ENCODE results near the gene RPP30. TPM values are rescaled to one million over a fixed set of nuclear protein-coding genes. Genes with fewer than 3 reads are reported as not detected.

The RPP30 gene
- total and polyA plus RNA-seq, 2 of the 13 experiments (the other 11 are each of a cell fraction or from before 2014, with no cell fraction given), result 27.1 to 65.0 TPM

DNA sequence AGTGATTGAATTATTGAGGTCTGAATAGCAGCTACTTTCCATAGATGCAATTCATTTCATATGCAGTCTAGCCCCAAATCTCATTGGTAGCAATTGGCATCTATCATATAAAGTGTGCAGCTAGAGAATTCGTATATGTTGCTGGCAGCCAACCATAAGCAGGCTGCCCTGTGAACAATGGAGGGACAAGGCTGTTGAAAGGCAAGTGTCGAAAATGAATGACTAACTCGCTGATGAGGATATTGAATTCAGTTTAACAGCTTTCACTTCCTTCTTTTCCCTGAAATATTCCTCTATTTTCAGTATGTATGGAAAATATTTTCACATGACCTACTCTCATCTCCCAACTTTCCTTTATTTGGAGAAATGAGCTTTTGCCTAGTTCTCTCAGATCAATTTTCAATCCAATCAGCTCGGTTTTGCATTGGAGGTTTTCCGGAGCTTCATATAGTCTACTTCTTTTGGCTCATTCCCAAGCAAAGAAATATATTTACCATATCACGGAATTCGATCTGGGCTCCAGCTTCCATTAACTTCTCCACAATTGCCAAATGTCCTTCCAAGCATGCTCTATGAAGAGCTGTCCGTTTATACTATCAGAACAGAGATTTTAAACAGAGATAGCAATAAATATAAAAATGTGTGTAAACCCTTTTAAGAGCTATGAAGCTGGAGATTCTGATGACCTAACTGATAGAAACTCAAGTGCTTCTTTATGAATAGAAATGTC lies 45.6 kb downstream of the RPP30 start:
- no peak for DNase-seq (ENCODE audit: low spot score)
- in situ Hi-C loops (cut with HindIII; ENCODE audit: extremely low pct_ligation_motif_present, low pct_unique_long_range_greater_than_20kb), result no loop called here
- Histone ChIP-seq H4K20me1 (ENCODE audit: insufficient read depth, low read length) (no peaks in the 10 kb centered on the region), H3K9ac (ENCODE audit: insufficient read depth, low read depth, low read length) (no peak overlapping the region), H3K36me3 (replicated peaks in 1 of 2; ENCODE audit: control insufficient read depth in 1 of 2, insufficient read depth in 2 of 2, low read length in 2 of 2) (peaks cover 1 to 9% of the 10 kb centered on the region in 2 experiments; a peak in 4 of 5 replicates), H3K27ac (ENCODE audit: extremely low read length, insufficient read depth, low read length) (no peak overlapping the region), H3K4me1 (ENCODE audit: insufficient read depth, low read length) (peaks cover 56% of the 10 kb centered on the region), H3K9me3 (ENCODE audit: low read length) (no peaks in the 10 kb centered on the region), H2AFZ (ENCODE audit: low read length) (no peak overlapping the region), H3K79me2 (ENCODE audit: insufficient read depth, low read length) (no peaks in the 10 kb centered on the region), H3K27me3 (ENCODE audit: control insufficient read depth in 1 of 2, insufficient read depth in 2 of 2, low read length in 2 of 2) (no peaks in the 10 kb centered on the region), H3K4me3 (replicated peaks in 1 of 3; ENCODE audit: insufficient read depth in 1 of 3, low read depth in 2 of 3, low read length in 3 of 3) (no peak overlapping the region), H3K4me2 (ENCODE audit: low read depth, low read length) (no peak overlapping the region)
- TF ChIP-seq, protein P1, sequence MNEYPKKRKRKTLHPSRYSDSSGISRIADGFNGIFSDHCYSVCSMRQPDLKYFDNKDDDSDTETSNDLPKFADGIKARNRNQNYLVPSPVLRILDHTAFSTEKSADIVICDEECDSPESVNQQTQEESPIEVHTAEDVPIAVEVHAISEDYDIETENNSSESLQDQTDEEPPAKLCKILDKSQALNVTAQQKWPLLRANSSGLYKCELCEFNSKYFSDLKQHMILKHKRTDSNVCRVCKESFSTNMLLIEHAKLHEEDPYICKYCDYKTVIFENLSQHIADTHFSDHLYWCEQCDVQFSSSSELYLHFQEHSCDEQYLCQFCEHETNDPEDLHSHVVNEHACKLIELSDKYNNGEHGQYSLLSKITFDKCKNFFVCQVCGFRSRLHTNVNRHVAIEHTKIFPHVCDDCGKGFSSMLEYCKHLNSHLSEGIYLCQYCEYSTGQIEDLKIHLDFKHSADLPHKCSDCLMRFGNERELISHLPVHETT (CRISPR knock-in tag; conservative IDR thresholded peaks at IDR 0.05), result no peak
- peak in 1 of 2 experiments; percentile 52; a peak in 1 of 4 replicates for TF ChIP-seq POLR2A (IDR thresholded peaks at IDR 0.05; ENCODE audit: insufficient read depth in 1 of 2, low read depth in 2 of 2, low read length in 2 of 2)
- WGBS (ENCODE audit: low lambda C conversion rate), result 98% methylated on average over 8 of the region's 8 CpGs
- intact Hi-C loops (cut with micrococcal nuclease; ENCODE audit: unreplicated experiment), result no loop called here
- no TSS peak for BruUV-seq (replicated peaks)
- no peak for FAIRE-seq
- POLR2A ChIA-PET, result no interaction called here
- ATAC-seq, result no peak
- CTCF ChIA-PET (ENCODE audit: low intra/inter-chr PET ratio, low total read pairs), result no interaction called here

DNA sequence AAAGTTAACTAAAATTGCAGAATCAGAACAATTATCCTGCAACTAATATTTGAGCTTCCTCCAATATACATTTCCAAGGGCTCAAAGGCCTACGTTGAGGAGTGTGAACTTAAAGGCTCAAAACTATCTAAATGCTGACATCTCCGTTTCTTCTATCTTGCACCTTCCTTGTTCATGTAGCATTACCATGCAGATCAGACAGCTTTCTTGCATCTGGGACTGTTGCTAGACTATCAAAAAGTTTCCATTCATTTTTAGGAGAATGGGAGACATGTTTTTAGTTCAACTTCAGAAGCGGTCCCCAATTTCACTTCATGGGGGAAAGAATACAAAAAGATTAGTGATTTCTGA lies 46.2 kb downstream of the RPP30 start:
- no peaks in the 10 kb centered on the region for H3K27me3 ChIP-seq (ENCODE audit: control insufficient read depth in 1 of 2, insufficient read depth in 2 of 2, low read length in 2 of 2)
- TF ChIP-seq MAFK (conservative IDR thresholded peaks at IDR 0.05 in 1 of 2, IDR thresholded peaks at IDR 0.05 in 1 of 2; ENCODE audit: low read length in 2 of 2) (peak; percentile 61 to 62), CCDC6 (CRISPR knock-in tag; IDR thresholded peaks at IDR 0.05) (no peak), POLR2A (IDR thresholded peaks at IDR 0.05; ENCODE audit: insufficient read depth in 1 of 2, low read depth in 2 of 2, low read length in 2 of 2) (peak in 1 of 2 experiments; percentile 45; a peak in 1 of 4 replicates), MAFF (IDR thresholded peaks at IDR 0.05; ENCODE audit: low read depth, low read length) (peak; percentile 45; the same call in 1 of the 2 replicates)
- TF ChIP-seq, protein P2, sequence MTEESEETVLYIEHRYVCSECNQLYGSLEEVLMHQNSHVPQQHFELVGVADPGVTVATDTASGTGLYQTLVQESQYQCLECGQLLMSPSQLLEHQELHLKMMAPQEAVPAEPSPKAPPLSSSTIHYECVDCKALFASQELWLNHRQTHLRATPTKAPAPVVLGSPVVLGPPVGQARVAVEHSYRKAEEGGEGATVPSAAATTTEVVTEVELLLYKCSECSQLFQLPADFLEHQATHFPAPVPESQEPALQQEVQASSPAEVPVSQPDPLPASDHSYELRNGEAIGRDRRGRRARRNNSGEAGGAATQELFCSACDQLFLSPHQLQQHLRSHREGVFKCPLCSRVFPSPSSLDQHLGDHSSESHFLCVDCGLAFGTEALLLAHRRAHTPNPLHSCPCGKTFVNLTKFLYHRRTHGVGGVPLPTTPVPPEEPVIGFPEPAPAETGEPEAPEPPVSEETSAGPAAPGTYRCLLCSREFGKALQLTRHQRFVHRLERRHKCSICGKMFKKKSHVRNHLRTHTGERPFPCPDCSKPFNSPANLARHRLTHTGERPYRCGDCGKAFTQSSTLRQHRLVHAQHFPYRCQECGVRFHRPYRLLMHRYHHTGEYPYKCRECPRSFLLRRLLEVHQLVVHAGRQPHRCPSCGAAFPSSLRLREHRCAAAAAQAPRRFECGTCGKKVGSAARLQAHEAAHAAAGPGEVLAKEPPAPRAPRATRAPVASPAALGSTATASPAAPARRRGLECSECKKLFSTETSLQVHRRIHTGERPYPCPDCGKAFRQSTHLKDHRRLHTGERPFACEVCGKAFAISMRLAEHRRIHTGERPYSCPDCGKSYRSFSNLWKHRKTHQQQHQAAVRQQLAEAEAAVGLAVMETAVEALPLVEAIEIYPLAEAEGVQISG (CRISPR knock-in tag; IDR thresholded peaks at IDR 0.05), result no peak
- ChIA-PET CTCF (ENCODE audit: low intra/inter-chr PET ratio, low total read pairs) (no interaction called here), POLR2A (no interaction called here)
- H3K4me2 ChIP-seq (ENCODE audit: low read depth, low read length), result no peak overlapping the region
- H2AFZ ChIP-seq (ENCODE audit: low read length), result no peak overlapping the region
- DNase-seq (ENCODE audit: low spot score) (no peak), FAIRE-seq (no peak), ATAC-seq (no peak)
- H3K27ac ChIP-seq (ENCODE audit: extremely low read length, insufficient read depth, low read length), result no peak overlapping the region
- no peaks in the 10 kb centered on the region for H3K9me3 ChIP-seq (ENCODE audit: low read length)
- no peaks in the 10 kb centered on the region for H4K20me1 ChIP-seq (ENCODE audit: insufficient read depth, low read length)
- in situ Hi-C loops (cut with HindIII; ENCODE audit: extremely low pct_ligation_motif_present, low pct_unique_long_range_greater_than_20kb), result no loop called here
- WGBS (ENCODE audit: low lambda C conversion rate), result 93% methylated on average over 3 of the region's 3 CpGs
- H3K4me3 ChIP-seq (replicated peaks in 1 of 3; ENCODE audit: insufficient read depth in 1 of 3, low read depth in 2 of 3, low read length in 3 of 3), result no peak overlapping the region
- BruUV-seq (replicated peaks), result no TSS peak
- peaks cover 1 to 9% of the 10 kb centered on the region in 2 experiments; a peak in 4 of 5 replicates for H3K36me3 ChIP-seq (replicated peaks in 1 of 2; ENCODE audit: control insufficient read depth in 1 of 2, insufficient read depth in 2 of 2, low read length in 2 of 2)
- no peaks in the 10 kb centered on the region for H3K79me2 ChIP-seq (ENCODE audit: insufficient read depth, low read length)
- no peak overlapping the region for H3K9ac ChIP-seq (ENCODE audit: insufficient read depth, low read depth, low read length)
- H3K4me1 ChIP-seq (ENCODE audit: insufficient read depth, low read length), result peaks cover 51% of the 10 kb centered on the region
- intact Hi-C loops (cut with micrococcal nuclease; ENCODE audit: unreplicated experiment), result no loop called here

All from HepG2 (cell line).